AG04450 (cell line): ENCODE data around the gene SLCO3A1. TPM values are rescaled to one million over a fixed set of nuclear protein-coding genes. Genes with fewer than 3 reads are reported as not detected.

Experiments
- CTCF ChIA-PET: fragments of 300-600, 350-600 bp; formaldehyde crosslinking; extraction: SDS; loops from one replicate; lab custom pipeline; 2022; ENCODE audit warnings: antibody characterized with exemption, inconsistent platforms; lab: Charles Lee
- POLR2A ChIA-PET: fragments of 350-600 bp; formaldehyde crosslinking; extraction: SDS; loops from one replicate; lab custom pipeline; 2021; ENCODE audit warnings: antibody characterized with exemption, inconsistent platforms; lab: Yijun Ruan, JAX
- DNase-seq: peaks from one replicate; pipeline ENCODE4 v3.0.0-alpha.2; 2011; ENCODE audit warnings: low read depth, low spot score
- H3K27ac ChIP-seq: one replicate; pipeline ENCODE4 v1.5.1; 2012; ENCODE audit warnings: low read depth, low read length, control low read depth
- H3K27me3 ChIP-seq: one replicate; pipeline ENCODE4 v1.6.0; 2012; ENCODE audit warnings: low read length; ENCODE audit not compliant: control insufficient read depth, insufficient read depth
- H3K4me3 ChIP-seq: 2 replicates; pipeline ENCODE4 v1.5.1; 2011; ENCODE audit warnings: mild to moderate bottlenecking, low read depth, low read length, control low read depth
- H3K9me3 ChIP-seq: 2 replicates; pipeline ENCODE4 v1.5.1; 2012; ENCODE audit warnings: low read length; ENCODE audit not compliant: control insufficient read depth, insufficient read depth
- CTCF ChIP-seq: IDR thresholded peaks from 2 replicates; pipeline ENCODE4 v1.5.1; 2011; ENCODE audit warnings: low read depth, low read length, control low read depth, inconsistent platforms
- polyA plus RNA-seq: library from polyadenylated mRNA; depleted of rRNA; stranded (reverse); fragments of >200 nt; gene quantifications from 2 replicates; pipeline ENCODE4 v1.2.3, GENCODE V29; 2011

Gene SLCO3A1
- polyA plus RNA-seq, 1 experiment = 7.6 TPM

GRCh38 chr15:92043283-92043682 is 189.8 kb downstream of the SLCO3A1 start:
- Histone ChIP-seq H3K9me3 (no peaks in the 10 kb centered on the region), H3K27me3 (no peaks in the 10 kb centered on the region), H3K27ac (no peak overlapping the region), H3K4me3 (no peak overlapping the region)
- POLR2A ChIA-PET = no interaction called here
- DNase-seq = no peak
- TF ChIP-seq CTCF = no peak
- CTCF ChIA-PET = no interaction called here

GRCh38 chr15:92044203-92044909 is 190.8 kb downstream of the SLCO3A1 start:
- H3K4me3 ChIP-seq = no peak overlapping the region
- H3K27ac ChIP-seq = no peak overlapping the region
- TF ChIP-seq CTCF = no peak
- ChIA-PET POLR2A (no interaction called here), CTCF (interaction anchor here (0.6 kb wide), 1 partner anchor 1693 kb away, joined by 5 read pairs; no protein-coding TSS in a partner anchor)
- H3K27me3 ChIP-seq = no peaks in the 10 kb centered on the region
- no peaks in the 10 kb centered on the region for H3K9me3 ChIP-seq
- no peak for DNase-seq

- no peaks in the 10 kb centered on the region for H3K27me3 ChIP-seq
- no peak overlapping the region for H3K4me3 ChIP-seq
- ChIA-PET POLR2A (no interaction called here), CTCF (no interaction called here)
- no peak for DNase-seq
- no peaks in the 10 kb centered on the region for H3K9me3 ChIP-seq
- H3K27ac ChIP-seq = no peak overlapping the region
- no peak for TF ChIP-seq CTCF
Observed at GRCh38 chr15:92047900-92048299, 194.4 kb downstream of the SLCO3A1 start.

DNA sequence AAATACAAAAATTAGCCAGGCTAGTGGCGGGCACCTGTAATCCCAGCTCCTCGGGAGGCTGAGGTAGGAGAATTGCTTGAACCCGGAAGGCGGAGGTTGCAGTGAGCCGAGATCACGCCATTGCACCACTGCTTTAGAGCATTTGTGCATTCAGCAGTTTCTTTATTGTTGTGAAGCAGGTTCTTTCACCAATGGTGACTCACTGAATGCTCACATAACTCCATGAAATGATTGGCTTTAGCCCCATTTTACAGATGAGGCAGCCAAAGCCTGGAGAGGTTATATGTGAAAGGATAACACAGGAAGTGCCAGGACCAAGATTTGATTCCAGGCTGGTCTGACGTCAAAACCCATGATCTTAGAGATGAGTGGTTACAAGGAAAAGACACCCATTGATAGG is 195.2 kb downstream of the SLCO3A1 start:
- Histone ChIP-seq H3K27ac (no peak overlapping the region), H3K9me3 (no peaks in the 10 kb centered on the region), H3K27me3 (no peaks in the 10 kb centered on the region), H3K4me3 (no peak overlapping the region)
- DNase-seq = no peak
- no peak for TF ChIP-seq CTCF
- ChIA-PET POLR2A (no interaction called here), CTCF (no interaction called here)

DNA sequence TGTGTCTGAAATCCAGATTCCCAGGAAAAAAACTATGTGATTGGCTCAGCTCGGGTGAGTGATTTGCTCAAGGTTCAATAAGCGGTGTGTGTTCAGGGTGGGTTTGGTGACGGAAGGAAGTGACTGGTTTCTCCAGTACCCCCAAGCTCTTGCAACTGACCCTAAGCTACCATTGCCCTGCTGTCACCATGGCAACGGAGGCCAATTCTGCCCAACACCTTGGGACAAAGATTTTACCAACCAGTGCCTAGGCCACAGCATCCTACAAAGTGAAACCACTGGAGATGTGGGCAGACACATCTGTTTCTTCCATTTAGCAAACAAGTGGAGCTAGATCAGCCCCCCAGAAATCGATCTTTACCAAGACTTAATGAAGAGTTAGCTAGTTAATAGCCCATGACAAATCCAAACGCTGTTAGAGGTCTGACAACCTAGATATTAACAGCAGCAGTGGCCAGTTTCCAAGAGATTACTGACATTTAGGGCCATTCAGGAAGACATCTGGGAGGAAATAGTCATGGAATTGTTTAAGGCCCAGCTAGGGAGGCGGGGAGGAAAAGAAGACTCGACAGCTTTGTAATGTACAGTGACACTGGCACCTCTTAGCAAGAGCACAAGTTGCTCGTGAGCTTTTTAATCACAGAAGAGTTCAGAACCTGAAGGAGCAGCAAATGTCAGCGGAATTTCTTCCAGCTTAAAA is 195.9 kb downstream of the SLCO3A1 start:
- Histone ChIP-seq H3K27me3 (no peaks in the 10 kb centered on the region), H3K9me3 (no peaks in the 10 kb centered on the region), H3K4me3 (no peak overlapping the region), H3K27ac (no peak overlapping the region)
- CTCF ChIA-PET = interaction anchor here (1.2 kb wide), 1 partner anchor 200 kb away, joined by 4 read pairs; no protein-coding TSS in a partner anchor
- POLR2A ChIA-PET = no interaction called here
- no peak for TF ChIP-seq CTCF
- DNase-seq = no peak
